Mesothelial cell of epicardium (in vitro differentiated cells): ENCODE results near the gene GALNT9. TPM values are rescaled to one million over a fixed set of nuclear protein-coding genes. Genes with fewer than 3 reads are reported as not detected.
"Not testable (repeated sequence)": the region's sequence is repeated elsewhere in the genome, so short reads cannot be mapped to it uniquely, and the experiment has no call there.

Experiments
- DNase-seq, 2 experiments: peaks; one replicate each; pipeline ENCODE4 v3.0.0; 2021; ENCODE audit warnings: low spot score in 2 of 2; ENCODE audit not compliant: unreplicated experiment in 2 of 2
- H3K27ac Mint-ChIP-seq: 2 replicates; pipeline ENCODE4 v1.8.0; 2021; ENCODE audit warnings: mixed read lengths
- H3K27me3 Mint-ChIP-seq: 2 replicates; pipeline ENCODE4 v1.8.0; 2021; ENCODE audit warnings: low read depth, mixed read lengths
- H3K36me3 Mint-ChIP-seq: 2 replicates; pipeline ENCODE4 v1.8.0; 2021; ENCODE audit warnings: mixed read lengths
- H3K4me1 Mint-ChIP-seq: 2 replicates; pipeline ENCODE4 v1.8.0; 2021; ENCODE audit warnings: mixed read lengths
- H3K4me3 Mint-ChIP-seq: 2 replicates; pipeline ENCODE4 v1.8.0; 2021; ENCODE audit warnings: mild to moderate bottlenecking, moderate library complexity, mixed read lengths
- H3K9me3 Mint-ChIP-seq: 2 replicates; pipeline ENCODE4 v1.8.0; 2021; ENCODE audit warnings: mixed read lengths
- CTCF ChIP-seq: fragments of 200-600 bp; sonication (generic); IDR thresholded peaks from one replicate; pipeline ENCODE4 v1.5.0; 2021; ENCODE audit warnings: antibody characterized with exemption; ENCODE audit not compliant: unreplicated experiment
- total RNA-seq: library from RNA; stranded (reverse); gene quantifications from 3 replicates; pipeline ENCODE4 v1.2.1, GENCODE V29; 2021

Gene GALNT9
- total RNA-seq, 1 donor from 2014 or later: 4.8 TPM

DNA sequence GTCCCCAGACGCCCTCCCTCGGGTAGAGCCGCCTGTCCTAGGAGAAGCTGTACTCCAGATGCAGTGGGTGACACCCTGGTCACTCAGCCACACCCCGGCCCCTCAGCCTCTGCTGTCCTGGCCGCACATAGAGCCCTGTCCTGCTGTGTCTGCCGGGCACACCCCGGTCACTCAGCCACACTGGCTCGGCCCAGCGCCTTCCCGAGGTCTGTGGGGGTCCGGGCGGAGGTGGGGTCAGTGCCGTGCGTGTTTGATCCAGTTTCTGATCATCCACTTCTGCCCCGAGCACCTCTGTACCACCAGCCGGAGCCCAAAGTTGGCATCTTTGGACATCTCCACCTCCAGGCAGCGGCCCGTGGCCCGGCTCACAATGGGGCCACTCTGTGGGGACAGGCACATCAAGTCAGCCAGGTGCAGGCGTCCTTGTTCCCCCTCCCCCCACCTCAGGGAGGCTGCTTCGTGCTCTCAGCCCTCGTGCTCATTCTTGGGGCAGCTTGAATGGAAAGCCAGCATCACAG lies 132.5 kb downstream of the GALNT9 start:
- DNase-seq: no peak
- no peaks in the 10 kb centered on the region for H3K4me1 Mint-ChIP-seq
- no peak overlapping the region for H3K27ac Mint-ChIP-seq
- peaks cover 46% of the 10 kb centered on the region for H3K27me3 Mint-ChIP-seq
- no peak for TF ChIP-seq CTCF
- H3K36me3 Mint-ChIP-seq: peaks cover 3% of the 10 kb centered on the region
- no peak overlapping the region for H3K4me3 Mint-ChIP-seq
- H3K9me3 Mint-ChIP-seq: peaks cover 9% of the 10 kb centered on the region

GRCh38 chr12:132196038-132196872 lies 133.1 kb downstream of the GALNT9 start:
- no peak for DNase-seq
- H3K4me1 Mint-ChIP-seq: no peaks in the 10 kb centered on the region
- H3K4me3 Mint-ChIP-seq: no peak overlapping the region
- peaks cover 50% of the 10 kb centered on the region for H3K27me3 Mint-ChIP-seq
- H3K36me3 Mint-ChIP-seq: peaks cover 3% of the 10 kb centered on the region
- no peak overlapping the region for H3K27ac Mint-ChIP-seq
- no peak for TF ChIP-seq CTCF
- H3K9me3 Mint-ChIP-seq: peaks cover 9% of the 10 kb centered on the region

- not testable (repeated sequence) for DNase-seq, H3K27ac Mint-ChIP-seq, H3K9me3 Mint-ChIP-seq, H3K36me3 Mint-ChIP-seq, H3K4me1 Mint-ChIP-seq, H3K4me3 Mint-ChIP-seq
- peaks cover 53% of the 10 kb centered on the region for H3K27me3 Mint-ChIP-seq
Observed at GRCh38 chr12:132195242-132195641, 134.1 kb downstream of the GALNT9 start.

GRCh38 chr12:132194556-132194955 lies 134.8 kb downstream of the GALNT9 start:
- peaks cover 3% of the 10 kb centered on the region for H3K36me3 Mint-ChIP-seq
- DNase-seq: no peak
- peaks cover 9% of the 10 kb centered on the region for H3K9me3 Mint-ChIP-seq
- H3K27me3 Mint-ChIP-seq: peaks cover 52% of the 10 kb centered on the region
- no peak overlapping the region for H3K4me3 Mint-ChIP-seq
- H3K27ac Mint-ChIP-seq: no peak overlapping the region
- peaks cover 5% of the 10 kb centered on the region for H3K4me1 Mint-ChIP-seq
- no peak for TF ChIP-seq CTCF

DNA sequence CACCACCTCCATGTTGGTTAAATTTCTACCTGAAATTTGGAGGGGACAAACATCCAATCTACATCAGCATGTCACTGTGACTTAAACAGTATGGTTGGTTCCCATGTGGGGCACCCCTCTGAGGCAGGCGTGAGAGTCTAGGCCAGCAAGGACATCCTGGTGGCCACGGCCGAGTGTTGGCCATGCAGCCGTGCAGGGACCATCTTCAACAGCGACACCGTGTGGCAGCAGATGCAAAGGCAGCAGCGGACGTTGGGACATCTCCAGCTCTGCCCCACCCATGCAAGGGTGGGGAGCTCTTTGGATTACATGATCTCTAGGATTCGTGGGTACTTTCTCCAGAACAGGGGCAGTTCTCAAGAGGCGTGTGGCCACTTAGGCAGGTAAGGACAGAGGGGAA lies 135.3 kb downstream of the GALNT9 start:
- Mint-ChIP-seq H3K36me3 (peaks cover 3% of the 10 kb centered on the region), H3K27me3 (peaks cover 57% of the 10 kb centered on the region), H3K4me3 (no peak overlapping the region), H3K27ac (no peak overlapping the region), H3K9me3 (peaks cover 9% of the 10 kb centered on the region), H3K4me1 (peaks cover 8% of the 10 kb centered on the region)
- DNase-seq: no peak
- peak; percentile 24 for TF ChIP-seq CTCF

DNA sequence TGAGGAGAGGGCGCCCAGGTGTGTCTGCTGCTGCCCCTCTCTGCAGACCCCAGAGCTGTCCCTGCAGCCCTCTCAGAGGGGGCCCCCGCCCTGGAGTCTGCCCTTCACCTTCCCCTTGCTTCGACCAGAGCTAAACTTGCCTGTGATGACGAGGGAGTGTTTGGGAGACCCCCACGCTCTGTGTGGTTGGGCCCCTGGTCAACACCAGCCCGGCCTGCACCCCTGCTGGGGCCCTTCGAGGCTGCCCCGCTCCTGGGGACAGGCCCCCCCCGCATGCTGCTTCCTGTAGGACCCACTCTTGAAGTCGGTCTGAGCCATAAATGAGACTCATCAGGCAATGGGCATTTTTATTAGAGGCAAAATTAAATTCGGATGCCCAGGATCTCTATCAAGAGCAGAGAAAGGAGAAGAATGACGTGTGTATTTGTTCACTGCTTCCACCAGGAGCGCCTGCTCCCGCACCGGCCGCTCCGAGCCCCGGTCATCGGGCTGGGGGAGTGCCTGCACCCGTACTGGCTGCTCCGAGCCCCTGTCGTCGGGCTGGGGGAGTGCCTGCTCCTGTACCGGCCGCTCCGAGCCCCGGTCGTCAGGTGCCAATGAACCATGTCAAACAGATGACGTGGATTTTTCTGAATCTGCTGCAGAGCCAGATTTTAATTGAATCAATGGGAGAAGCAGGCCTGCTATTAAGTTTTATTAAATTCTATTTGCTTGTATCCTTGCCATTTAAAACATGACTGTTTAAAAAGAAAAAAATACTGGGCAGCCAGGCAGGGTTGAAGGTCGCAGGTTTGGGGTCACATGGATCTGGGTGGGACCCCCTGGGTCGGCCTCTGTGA lies 137.5 kb downstream of the GALNT9 start:
- peaks cover 9% of the 10 kb centered on the region for H3K9me3 Mint-ChIP-seq
- no peak for DNase-seq
- H3K27me3 Mint-ChIP-seq: peaks cover 74% of the 10 kb centered on the region
- no peak overlapping the region for H3K4me3 Mint-ChIP-seq
- no peak overlapping the region for H3K27ac Mint-ChIP-seq
- H3K4me1 Mint-ChIP-seq: peaks cover 8% of the 10 kb centered on the region
- peaks cover 3% of the 10 kb centered on the region for H3K36me3 Mint-ChIP-seq
- TF ChIP-seq CTCF: no peak
